Measurements from ENCODE around the gene EIF3K. TPM values are rescaled to one million over a fixed set of nuclear protein-coding genes. Genes with fewer than 3 reads are reported as not detected.

The EIF3K gene
- polyA plus RNA-seq, 2 of the 4 experiments (the other 2 are of a cell fraction), result 419 to 937 TPM

DNA sequence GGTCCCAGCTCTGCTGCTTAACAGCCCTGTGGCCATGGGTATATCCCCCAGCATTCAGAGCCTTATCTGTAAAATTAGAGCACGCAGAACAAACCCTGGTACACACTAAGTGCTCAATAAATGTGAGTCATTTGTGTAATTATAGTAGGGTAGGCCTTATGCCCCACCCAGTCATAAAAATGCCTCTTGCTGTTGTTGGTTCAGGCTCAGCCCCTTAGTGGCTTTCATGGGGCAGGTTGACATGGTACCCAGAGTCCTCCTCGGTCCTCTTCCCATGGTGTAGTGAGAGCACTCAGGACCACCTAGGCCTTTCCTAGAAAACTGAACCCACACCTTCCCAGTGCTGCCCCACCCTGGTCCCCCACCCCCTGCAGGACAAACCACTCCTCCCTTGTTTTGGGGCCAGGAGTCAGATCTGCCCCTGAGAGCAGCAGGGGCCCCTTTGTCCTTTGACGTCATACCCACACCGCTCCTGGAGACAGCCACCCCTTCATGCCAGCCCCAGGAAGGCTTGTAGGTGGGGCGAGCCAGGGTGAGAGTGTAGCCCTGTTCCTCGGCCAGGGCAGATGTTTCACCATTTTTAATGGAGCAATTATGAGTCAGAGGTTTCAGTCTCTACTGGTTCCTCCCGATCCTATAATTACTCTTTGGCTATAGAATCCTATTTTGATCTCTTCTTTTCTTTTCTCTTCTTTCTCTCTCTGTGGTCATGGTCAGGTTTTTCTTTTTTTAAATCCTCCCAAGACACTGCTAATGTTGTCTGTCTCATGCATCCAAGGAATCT lies 65.3 kb downstream of the EIF3K start:
- H3K4me1 ChIP-seq, result peaks cover 90% of the 10 kb centered on the region
- CTCF ChIA-PET, result interaction anchor here (0.9 to 33.1 kb wide), 15 partner anchors 9 to 281 kb away, joined by 3 to 764 read pairs (median 7); partner anchors contain the start of genes ACTN4 and FAM98C
- peak; percentile 72 to 82 for ATAC-seq
- H3K4me2 ChIP-seq, result peak overlapping the region; percentile 78
- WGBS (ENCODE audit: missing lambda C conversion rate), result under 1% methylated on average over 7 of the region's 7 CpGs
- peaks cover 7% of the 10 kb centered on the region; the same call in 2 of the 3 replicates for H3K9me3 ChIP-seq
- peak; percentile 83 for FAIRE-seq
- POLR2A ChIA-PET, result interaction anchor here (0.6 to 6.7 kb wide), 18 partner anchors 8 to 239 kb away, joined by 3 to 61 read pairs (median 6); partner anchors contain the start of genes ACTN4, ECH1 and EIF3K
- peak overlapping the region; percentile 24; the same call in 2 of the 3 replicates for H3K4me3 ChIP-seq
- H3K27ac ChIP-seq, result peak overlapping the region; percentile 93 to 94
- peak; percentile 100 for DNase-seq (ENCODE audit: low read depth in 1 of 2, low spot score in 1 of 2)
- TF ChIP-seq FOSL2 (IDR thresholded peaks at IDR 0.05) (peak; percentile 89), FOSL2 (CRISPR knock-in tag; IDR thresholded peaks at IDR 0.05) (peak; percentile 98), SMC3 (IDR thresholded peaks at IDR 0.05) (no peak; the same call in 2 of the 3 replicates), KDM5A (IDR thresholded peaks at IDR 0.05) (no peak), JUNB (IDR thresholded peaks at IDR 0.05) (peak; percentile 76), ZNF302 (CRISPR knock-in tag; IDR thresholded peaks at IDR 0.05) (peak; percentile 84), EP300 (IDR thresholded peaks at IDR 0.05) (peak; percentile 83 to 94; a peak in 3 of 5 replicates), POLR2AphosphoS2 (conservative IDR thresholded peaks at IDR 0.05; ENCODE audit: low read length) (peak; percentile 26; the same call in 1 of the 2 replicates), CBX2 (IDR thresholded peaks at IDR 0.05; ENCODE audit: borderline replicate concordance, low read depth) (no peak), FOXS1 (CRISPR knock-in tag; IDR thresholded peaks at IDR 0.05) (peak; percentile 91), NR3C1 (IDR thresholded peaks at IDR 0.05) (no peak), HOXA7 (CRISPR knock-in tag; IDR thresholded peaks at IDR 0.05) (peak; percentile 95), KDM1A (IDR thresholded peaks at IDR 0.05; ENCODE audit: low read depth) (no peak), RAD21 (conservative IDR thresholded peaks at IDR 0.05 in 1 of 2, IDR thresholded peaks at IDR 0.05 in 1 of 2) (peak in 1 of 2 experiments; percentile 53; a peak in 3 of 5 replicates), HEYL (CRISPR knock-in tag; IDR thresholded peaks at IDR 0.05) (peak; percentile 82), REST (IDR thresholded peaks at IDR 0.05) (no peak), NFE2L2 (conservative IDR thresholded peaks at IDR 0.05; ENCODE audit: low read length) (peak; percentile 23; the same call in 1 of the 2 replicates), USF2 (IDR thresholded peaks at IDR 0.05) (no peak), ZC3H11A (IDR thresholded peaks at IDR 0.05) (no peak), JUN (IDR thresholded peaks at IDR 0.05) (peak; percentile 93 to 94), CEBPB (IDR thresholded peaks at IDR 0.05) (peak; percentile 93 to 97), ZFP36 (IDR thresholded peaks at IDR 0.05; ENCODE audit: borderline replicate concordance, partially characterized antibody) (peak; percentile 62)
- TF ChIP-seq, protein P1, sequence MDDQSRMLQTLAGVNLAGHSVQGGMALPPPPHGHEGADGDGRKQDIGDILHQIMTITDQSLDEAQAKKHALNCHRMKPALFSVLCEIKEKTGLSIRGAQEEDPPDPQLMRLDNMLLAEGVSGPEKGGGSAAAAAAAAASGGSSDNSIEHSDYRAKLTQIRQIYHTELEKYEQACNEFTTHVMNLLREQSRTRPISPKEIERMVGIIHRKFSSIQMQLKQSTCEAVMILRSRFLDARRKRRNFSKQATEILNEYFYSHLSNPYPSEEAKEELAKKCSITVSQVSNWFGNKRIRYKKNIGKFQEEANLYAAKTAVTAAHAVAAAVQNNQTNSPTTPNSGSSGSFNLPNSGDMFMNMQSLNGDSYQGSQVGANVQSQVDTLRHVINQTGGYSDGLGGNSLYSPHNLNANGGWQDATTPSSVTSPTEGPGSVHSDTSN (IDR thresholded peaks at IDR 0.05), result no peak
- TF ChIP-seq, protein P2, sequence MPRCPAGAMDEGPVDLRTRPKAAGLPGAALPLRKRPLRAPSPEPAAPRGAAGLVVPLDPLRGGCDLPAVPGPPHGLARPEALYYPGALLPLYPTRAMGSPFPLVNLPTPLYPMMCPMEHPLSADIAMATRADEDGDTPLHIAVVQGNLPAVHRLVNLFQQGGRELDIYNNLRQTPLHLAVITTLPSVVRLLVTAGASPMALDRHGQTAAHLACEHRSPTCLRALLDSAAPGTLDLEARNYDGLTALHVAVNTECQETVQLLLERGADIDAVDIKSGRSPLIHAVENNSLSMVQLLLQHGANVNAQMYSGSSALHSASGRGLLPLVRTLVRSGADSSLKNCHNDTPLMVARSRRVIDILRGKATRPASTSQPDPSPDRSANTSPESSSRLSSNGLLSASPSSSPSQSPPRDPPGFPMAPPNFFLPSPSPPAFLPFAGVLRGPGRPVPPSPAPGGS (IDR thresholded peaks at IDR 0.05), result 0 out of 3 replicates have a peak, but pooled peaks have one; percentile 34
- TF ChIP-seq, protein P3, sequence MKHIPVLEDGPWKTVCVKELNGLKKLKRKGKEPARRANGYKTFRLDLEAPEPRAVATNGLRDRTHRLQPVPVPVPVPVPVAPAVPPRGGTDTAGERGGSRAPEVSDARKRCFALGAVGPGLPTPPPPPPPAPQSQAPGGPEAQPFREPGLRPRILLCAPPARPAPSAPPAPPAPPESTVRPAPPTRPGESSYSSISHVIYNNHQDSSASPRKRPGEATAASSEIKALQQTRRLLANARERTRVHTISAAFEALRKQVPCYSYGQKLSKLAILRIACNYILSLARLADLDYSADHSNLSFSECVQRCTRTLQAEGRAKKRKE (CRISPR knock-in tag; IDR thresholded peaks at IDR 0.05; ENCODE audit: low read depth), result peak; percentile 87
- TF ChIP-seq, protein P4, sequence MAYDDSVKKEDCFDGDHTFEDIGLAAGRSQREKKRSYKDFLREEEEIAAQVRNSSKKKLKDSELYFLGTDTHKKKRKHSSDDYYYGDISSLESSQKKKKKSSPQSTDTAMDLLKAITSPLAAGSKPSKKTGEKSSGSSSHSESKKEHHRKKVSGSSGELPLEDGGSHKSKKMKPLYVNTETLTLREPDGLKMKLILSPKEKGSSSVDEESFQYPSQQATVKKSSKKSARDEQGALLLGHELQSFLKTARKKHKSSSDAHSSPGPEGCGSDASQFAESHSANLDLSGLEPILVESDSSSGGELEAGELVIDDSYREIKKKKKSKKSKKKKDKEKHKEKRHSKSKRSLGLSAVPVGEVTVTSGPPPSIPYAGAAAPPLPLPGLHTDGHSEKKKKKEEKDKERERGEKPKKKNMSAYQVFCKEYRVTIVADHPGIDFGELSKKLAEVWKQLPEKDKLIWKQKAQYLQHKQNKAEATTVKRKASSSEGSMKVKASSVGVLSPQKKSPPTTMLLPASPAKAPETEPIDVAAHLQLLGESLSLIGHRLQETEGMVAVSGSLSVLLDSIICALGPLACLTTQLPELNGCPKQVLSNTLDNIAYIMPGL (CRISPR knock-in tag; IDR thresholded peaks at IDR 0.05; ENCODE audit: borderline replicate concordance), result no peak
- TF ChIP-seq, protein P5, sequence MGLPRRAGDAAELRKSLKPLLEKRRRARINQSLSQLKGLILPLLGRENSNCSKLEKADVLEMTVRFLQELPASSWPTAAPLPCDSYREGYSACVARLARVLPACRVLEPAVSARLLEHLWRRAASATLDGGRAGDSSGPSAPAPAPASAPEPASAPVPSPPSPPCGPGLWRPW (IDR thresholded peaks at IDR 0.05), result peak; percentile 74
